Activated B cell treated with CpG ODN at 0.5 μM for 24 hours (primary cell): ENCODE measurements around the gene HHIPL1. TPM values are rescaled to one million over a fixed set of nuclear protein-coding genes. Genes with fewer than 3 reads are reported as not detected.

Experiments used
- ATAC-seq: fragments of 200-7000 bp; cut with Tn5 transposase; one replicate; pipeline ENCODE4 v1.10.0; 2021; ENCODE audit warnings: low read depth, mild to moderate bottlenecking, moderate library complexity
- CTCF ChIA-PET: fragments of 350-600 bp; sonication (Branson Sonifier 250); formaldehyde crosslinking; loops from one replicate; lab custom pipeline; 2021; ENCODE audit warnings: antibody characterized with exemption; lab: Charles Lee
- POLR2A ChIA-PET: fragments of 350-600 bp; sonication (Branson Sonifier 250); formaldehyde crosslinking; loops from one replicate; lab custom pipeline; 2021; ENCODE audit warnings: antibody characterized with exemption; lab: Charles Lee
- DNase-seq: peaks from one replicate; pipeline ENCODE4 v3.0.0; 2022
- H3K27ac Mint-ChIP-seq: one replicate; pipeline ENCODE4 v1.8.0; 2020; ENCODE audit warnings: mixed read lengths
- H3K27me3 Mint-ChIP-seq: one replicate; pipeline ENCODE4 v1.8.0; 2021; ENCODE audit warnings: mixed read lengths
- H3K36me3 Mint-ChIP-seq: one replicate; pipeline ENCODE4 v1.8.0; 2021; ENCODE audit warnings: low read depth, mixed read lengths
- H3K4me1 Mint-ChIP-seq: one replicate; pipeline ENCODE4 v1.8.0; 2021; ENCODE audit warnings: mixed read lengths
- H3K4me3 Mint-ChIP-seq: one replicate; pipeline ENCODE4 v1.8.0; 2020; ENCODE audit warnings: mild to moderate bottlenecking, mixed read lengths
- H3K9me3 Mint-ChIP-seq: one replicate; pipeline ENCODE4 v1.8.0; 2020; ENCODE audit warnings: mixed read lengths
- CTCF ChIP-seq: fragments of 200-600 bp; IDR thresholded peaks from one replicate; pipeline ENCODE4 v1.8.0; 2022; ENCODE audit warnings: antibody characterized with exemption, mild to moderate bottlenecking
- intact Hi-C: fragments of 100-400 bp; cut with micrococcal nuclease; formaldehyde crosslinking; loops from one replicate; pipeline ENCODE4 v1.15.1; 2024
- total RNA-seq: library from RNA; stranded (reverse); gene quantifications from 2 replicates; pipeline ENCODE4 v1.2.3, GENCODE V29; 2022

HHIPL1 gene
- total RNA-seq, 1 donor from 2014 or later, result not detected

GRCh38 chr14:99689266-99690236, 44.6 kb downstream of the HHIPL1 start:
- Mint-ChIP-seq H3K27me3 (peaks cover 60% of the 10 kb centered on the region), H3K27ac (no peak overlapping the region), H3K4me1 (peaks cover 17% of the 10 kb centered on the region), H3K4me3 (no peak overlapping the region), H3K9me3 (no peaks in the 10 kb centered on the region), H3K36me3 (no peaks in the 10 kb centered on the region)
- DNase-seq (no peak), ATAC-seq (no peak)
- POLR2A ChIA-PET, result interaction anchor here (0.6 kb wide), 1 partner anchor 29 kb away, joined by 8 read pairs; no protein-coding TSS in a partner anchor
- no peak for TF ChIP-seq CTCF
- intact Hi-C loops, result no loop called here
- CTCF ChIA-PET, result no interaction called here

- no peak overlapping the region for H3K4me3 Mint-ChIP-seq
- TF ChIP-seq CTCF, result no peak
- ChIA-PET POLR2A (no interaction called here), CTCF (no interaction called here)
- DNase-seq (no peak), ATAC-seq (no peak)
- H3K9me3 Mint-ChIP-seq, result no peaks in the 10 kb centered on the region
- no peaks in the 10 kb centered on the region for H3K36me3 Mint-ChIP-seq
- H3K27me3 Mint-ChIP-seq, result peaks cover 56% of the 10 kb centered on the region
- H3K27ac Mint-ChIP-seq, result no peak overlapping the region
- H3K4me1 Mint-ChIP-seq, result peaks cover 14% of the 10 kb centered on the region
- intact Hi-C loops, result no loop called here
Observed at GRCh38 chr14:99690636-99691035, 45.7 kb downstream of the HHIPL1 start.

DNA sequence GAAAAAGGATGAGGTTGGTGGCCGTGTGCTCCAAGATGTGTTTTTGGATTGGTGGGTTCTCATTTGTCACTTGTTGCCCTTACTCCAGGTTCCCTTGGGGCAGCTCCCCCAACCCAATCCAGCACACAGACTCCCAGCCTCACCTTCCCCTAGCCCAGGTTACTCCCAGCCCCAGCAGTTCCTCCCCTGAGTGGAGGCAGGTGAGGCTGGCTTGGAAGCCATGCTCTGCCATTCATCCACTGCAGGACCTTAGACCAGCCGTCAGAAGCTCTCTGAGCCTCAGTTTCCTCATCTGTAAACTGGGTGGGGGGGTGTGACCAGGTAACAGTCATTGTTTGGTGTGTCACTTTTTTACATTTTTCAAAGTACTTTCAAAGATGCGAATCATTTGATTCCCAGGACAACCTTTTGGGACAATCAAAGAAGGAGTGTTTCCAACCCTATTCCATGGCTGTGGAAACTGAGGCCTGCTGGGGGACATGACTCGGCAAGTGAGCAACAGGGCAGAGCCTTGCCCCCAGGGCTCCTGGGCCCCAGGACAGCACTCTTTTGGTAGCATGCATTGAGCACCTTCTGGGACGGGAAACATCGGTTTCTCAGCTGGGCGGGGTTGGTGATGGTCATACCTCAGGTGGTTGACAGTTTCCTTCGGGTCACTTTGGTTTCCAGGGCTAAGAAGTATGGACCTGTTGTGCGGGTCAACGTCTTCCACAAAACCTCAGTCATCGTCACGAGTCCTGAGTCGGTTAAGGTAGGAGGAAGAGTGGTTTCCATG, 46.4 kb downstream of the HHIPL1 start:
- peaks cover 14% of the 10 kb centered on the region for H3K4me1 Mint-ChIP-seq
- no peak for TF ChIP-seq CTCF
- no peak for DNase-seq
- ATAC-seq, result no peak
- H3K27me3 Mint-ChIP-seq, result peaks cover 49% of the 10 kb centered on the region
- no peak overlapping the region for H3K4me3 Mint-ChIP-seq
- ChIA-PET CTCF (no interaction called here), POLR2A (no interaction called here)
- no peaks in the 10 kb centered on the region for H3K36me3 Mint-ChIP-seq
- H3K27ac Mint-ChIP-seq, result no peak overlapping the region
- intact Hi-C loops, result no loop called here
- H3K9me3 Mint-ChIP-seq, result no peaks in the 10 kb centered on the region

GRCh38 chr14:99693918-99694317, 49.0 kb downstream of the HHIPL1 start:
- Mint-ChIP-seq H3K4me1 (no peaks in the 10 kb centered on the region), H3K9me3 (peaks cover 6% of the 10 kb centered on the region), H3K4me3 (no peak overlapping the region), H3K27me3 (peaks cover 38% of the 10 kb centered on the region), H3K27ac (no peak overlapping the region), H3K36me3 (no peaks in the 10 kb centered on the region)
- intact Hi-C loops, result no loop called here
- no peak for ATAC-seq
- ChIA-PET POLR2A (no interaction called here), CTCF (no interaction called here)
- DNase-seq, result no peak
- no peak for TF ChIP-seq CTCF

DNA sequence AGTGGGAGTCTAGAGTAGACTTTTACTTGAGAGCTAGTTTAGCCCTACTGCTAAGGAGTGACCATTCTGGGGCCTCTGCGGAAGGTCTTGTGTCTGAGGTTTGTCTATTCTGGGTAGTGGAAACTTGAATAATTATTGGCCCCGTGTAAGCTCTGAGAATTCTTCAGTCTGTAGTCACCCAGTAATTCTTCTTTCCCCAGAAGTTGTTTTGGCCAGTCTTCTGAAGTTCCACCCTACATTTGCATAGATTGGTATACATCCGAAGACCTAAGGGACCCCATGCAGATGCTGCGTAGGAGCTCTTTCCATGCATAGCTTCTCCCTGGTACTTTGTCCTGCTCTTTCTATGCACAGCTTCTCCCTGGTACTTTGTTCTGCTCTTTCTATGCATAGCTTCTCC, 52.0 kb downstream of the HHIPL1 start:
- POLR2A ChIA-PET, result no interaction called here
- no peak for TF ChIP-seq CTCF
- intact Hi-C loops, result no loop called here
- Mint-ChIP-seq H3K27ac (no peak overlapping the region), H3K4me1 (no peaks in the 10 kb centered on the region), H3K4me3 (no peak overlapping the region), H3K36me3 (peaks cover under 1% of the 10 kb centered on the region), H3K27me3 (peaks cover 20% of the 10 kb centered on the region), H3K9me3 (peaks cover 6% of the 10 kb centered on the region)
- CTCF ChIA-PET, result no interaction called here
- ATAC-seq (no peak), DNase-seq (no peak)
